K562 (cell line): ENCODE data around the gene PRDX3. TPM values are rescaled to one million over a fixed set of nuclear protein-coding genes. Genes with fewer than 3 reads are reported as not detected.

Experiments
- ATAC-seq: fragments of 200-7000 bp; cut with Tn5 transposase; 3 replicates; pipeline ENCODE4 v1.9.1; 2020; ENCODE audit warnings: moderate library complexity
- BruUV-seq: library from RNA; stranded (reverse); fragments of 400-500 nt; replicated peaks from 2 replicates; lab custom pipeline; 2021; lab: Mats Ljungman, UMichigan
- CTCF ChIA-PET: fragments of 300-600 bp; formaldehyde crosslinking; extraction: SDS; loops from one replicate; lab custom pipeline; 2021; ENCODE audit warnings: low intra/inter-chr PET ratio; lab: Yijun Ruan, JAX
- POLR2A ChIA-PET: fragments of 300-600, 350-650 bp; sonication (Branson Sonifier 250); formaldehyde crosslinking; extraction: SDS; loops from one replicate; lab custom pipeline; 2021; ENCODE audit warnings: antibody characterized with exemption, inconsistent platforms; lab: Yijun Ruan, JAX
- DNase-seq, 4 experiments: peaks; one replicate each; pipeline versions ENCODE4 v3.0.0 to v3.0.0-alpha.2; 2011 to 2018; ENCODE audit warnings: low spot score in 3 of 4, mixed read lengths in 3 of 4; ENCODE audit errors: extremely low read depth in 1 of 4
- FAIRE-seq: peaks from 2 replicates; lab custom pipeline; 2011; peaks lifted over from hg19 to GRCh38; lab: Jason Lieb, UNC
- H2AFZ ChIP-seq: 2 replicates; pipeline ENCODE4 v1.6.0; 2011; ENCODE audit warnings: low read depth, low read length, control low read depth, inconsistent platforms
- H3K27ac ChIP-seq: fragments of 200-600 bp; 3 replicates; pipeline ENCODE4 v1.8.0; 2011; ENCODE audit warnings: low read depth, mild to moderate bottlenecking, control low read depth, inconsistent platforms, low read length, moderate library complexity, mixed read lengths; ENCODE audit errors: extremely low read depth
- H3K27me3 ChIP-seq, 2 experiments: fragments of 300-600 bp in 1 of 2; 2 replicates in 1 of 2; 3 replicates in 1 of 2; pipeline versions ENCODE4 v1.6.0 to v1.8.0; 2011; ENCODE audit warnings: inconsistent platforms in 2 of 2, low read length in 2 of 2, mild to moderate bottlenecking in 1 of 2, mixed read lengths in 1 of 2, moderate library complexity in 1 of 2; ENCODE audit not compliant: control insufficient read depth in 2 of 2, insufficient read depth in 2 of 2
- H3K36me3 ChIP-seq: fragments of 300-600 bp; 3 replicates; pipeline ENCODE4 v1.8.0; 2011; ENCODE audit warnings: mild to moderate bottlenecking, low read length, inconsistent platforms; ENCODE audit not compliant: control insufficient read depth, insufficient read depth
- H3K4me1 ChIP-seq, 2 experiments: fragments of 200-600 bp in 1 of 2; replicated peaks in 1 of 2; 2 replicates in 1 of 2; 3 replicates in 1 of 2; pipeline versions ENCODE4 v1.5.1 to v1.8.0; 2011; ENCODE audit warnings: inconsistent platforms in 2 of 2, low read length in 2 of 2, mild to moderate bottlenecking in 1 of 2, mixed read lengths in 1 of 2, moderate library complexity in 1 of 2; ENCODE audit not compliant: control insufficient read depth in 2 of 2, insufficient read depth in 2 of 2
- H3K4me2 ChIP-seq: 2 replicates; pipeline ENCODE4 v1.6.1; 2011; ENCODE audit warnings: low read length, control low read depth, inconsistent platforms, mixed read lengths; ENCODE audit not compliant: insufficient read depth
- H3K4me3 ChIP-seq: fragments of 200-600 bp; sonication (generic), shearing (Covaris generic); 2 replicates; pipeline ENCODE4 v1.5.1; 2016; ENCODE audit warnings: control low read depth, inconsistent platforms
- H3K79me2 ChIP-seq: fragments of 200-600 bp; 3 replicates; pipeline ENCODE4 v1.8.0; 2011; ENCODE audit warnings: low read length, inconsistent platforms; ENCODE audit not compliant: control insufficient read depth, insufficient read depth
- H3K9ac ChIP-seq, 2 experiments: 2 replicates each; pipeline versions ENCODE4 v1.6.0 to v1.6.1; 2011; ENCODE audit warnings: low read depth in 2 of 2, low read length in 2 of 2, control low read depth in 1 of 2, inconsistent platforms in 1 of 2, mild to moderate bottlenecking in 1 of 2, mixed read lengths in 1 of 2; ENCODE audit not compliant: insufficient read depth in 1 of 2
- H3K9me1 ChIP-seq: one replicate; pipeline ENCODE4 v1.6.0; 2011; ENCODE audit warnings: inconsistent platforms, mild to moderate bottlenecking, low read length, moderate library complexity; ENCODE audit not compliant: control insufficient read depth, insufficient read depth
- H3K9me3 ChIP-seq: replicated peaks from 2 replicates; pipeline ENCODE4 v1.5.1; 2011; ENCODE audit warnings: low read depth, low read length, inconsistent platforms; ENCODE audit not compliant: control insufficient read depth, insufficient read depth
- H4K20me1 ChIP-seq: replicated peaks from 2 replicates; pipeline ENCODE4 v1.6.1; 2011; ENCODE audit warnings: low read length, inconsistent platforms, mixed read lengths; ENCODE audit not compliant: control insufficient read depth, insufficient read depth
- CBX5 ChIP-seq: IDR thresholded peaks from 2 replicates; pipeline ENCODE4 v1.6.1; 2014; ENCODE audit warnings: low read depth, borderline replicate concordance
- CTBP1 ChIP-seq: fragments of 450-650 bp; IDR thresholded peaks from 2 replicates; pipeline ENCODE4 v1.6.1; 2016; ENCODE audit warnings: borderline replicate concordance
- DPF2 ChIP-seq: fragments of 450-650 bp; IDR thresholded peaks from 2 replicates; pipeline ENCODE4 v1.6.1; 2016
- JUNB ChIP-seq: fragments of 450-650 bp; formaldehyde crosslinking; conservative IDR thresholded peaks from 2 replicates; pipeline ENCODE4 v1.4.0; 2020; ENCODE audit warnings: mild to moderate bottlenecking
- KDM4B ChIP-seq, 2 experiments: fragments of 450-650 bp in 1 of 2; sonication (generic) in 1 of 2; IDR thresholded peaks; 2 replicates each; pipeline ENCODE4 v1.6.1; 2016 to 2017; ENCODE audit warnings: borderline replicate concordance in 2 of 2, antibody characterized with exemption in 1 of 2, low read depth in 1 of 2, mild to moderate bottlenecking in 1 of 2
- NR2C1 ChIP-seq, 2 experiments: fragments of 450-650 bp; IDR thresholded peaks; 2 replicates each; pipeline ENCODE4 v1.6.1; 2017; ENCODE audit warnings: mild to moderate bottlenecking in 2 of 2, antibody characterized with exemption in 1 of 2, inconsistent platforms in 1 of 2, missing compliant biosample characterization in 1 of 2, missing genetic modification characterization in 1 of 2
- SMARCC2 ChIP-seq: fragments of 450-650 bp; IDR thresholded peaks from 2 replicates; pipeline ENCODE4 v1.6.1; 2017; ENCODE audit warnings: antibody characterized with exemption, moderate library complexity, mild to moderate bottlenecking, low read depth
- TEAD4 ChIP-seq, 2 experiments: sonication (generic) in 1 of 2; formaldehyde crosslinking in 1 of 2; IDR thresholded peaks; 2 replicates each; pipeline versions ENCODE4 v1.6.1 to v1.8.0; 2012 to 2022; ENCODE audit warnings: borderline replicate concordance in 1 of 2, inconsistent platforms in 1 of 2, low read length in 1 of 2, mild to moderate bottlenecking in 1 of 2, missing genetic modification reagents in 1 of 2
- ZNF174 ChIP-seq: fragments of 250-450 bp; sonication (Bioruptor Pico); IDR thresholded peaks from 2 replicates; pipeline ENCODE4 v1.4.0; 2020; ENCODE audit warnings: mild to moderate bottlenecking
- WGBS: fragments of 100-300 bp; shearing (Covaris generic); methylation state at CpG from one replicate; pipeline ENCODE4 v1.1.6; 2016; ENCODE audit warnings: low coverage, mixed read lengths; ENCODE audit not compliant: insufficient coverage; ENCODE audit errors: missing lambda C conversion rate; 5-methylcytosine and 5-hydroxymethylcytosine counted together
- in situ Hi-C: fragments of 300-500 bp; cut with MboI; formaldehyde crosslinking; loops from 4 replicates; pipeline ENCODE4 v1.15.0; 2018; ENCODE audit warnings: inconsistent platforms, mixed read lengths
- intact Hi-C: fragments of 100-400 bp; cut with micrococcal nuclease; formaldehyde crosslinking; loops from 2 replicates; pipeline ENCODE4 v1.14.2; 2022
- polyA plus RNA-seq, 8 experiments: library from polyadenylated mRNA; depleted of rRNA in 4 of 8; stranded (reverse) in 5 of 8; unstranded in 3 of 8; fragments of >200 nt; fragmentation: Nextera tagmentation in 2 of 8; fragmentation: Illumina TruSeq in 1 of 8; extraction: Ambion mirVana in 2 of 8; extraction: Trizol in 1 of 8; gene quantifications; 2 replicates each; pipeline versions ENCODE4 v1.2.1 to v1.2.3, GENCODE V29; 2011 to 2014; ENCODE audit warnings: inconsistent platforms in 1 of 8, missing spikeins in 1 of 8
- total RNA-seq, 7 experiments: library from RNA; depleted of rRNA in 6 of 7; stranded (reverse); fragments of >200 nt in 6 of 7; fragmentation: Illumina TruSeq in 2 of 7; extraction: Trizol in 2 of 7; gene quantifications; 2 replicates each; pipeline versions ENCODE4 v1.2.1 to v1.2.3, GENCODE V29; 2011 to 2021; ENCODE audit warnings: low replicate concordance in 1 of 7
- TF ChIP-seq, protein P1 (sequence below): sonication (generic); IDR thresholded peaks from 2 replicates; pipeline ENCODE4 v1.6.1; 2016
- TF ChIP-seq, protein P2 (sequence below): sonication (generic); formaldehyde crosslinking; IDR thresholded peaks from 2 replicates; pipeline ENCODE4 v1.9.0; 2022; ENCODE audit warnings: mild to moderate bottlenecking, missing genetic modification reagents
- TF ChIP-seq, protein P3 (sequence below): fragments of 250-450 bp; sonication (Bioruptor Pico); IDR thresholded peaks from 2 replicates; pipeline ENCODE4 v1.6.1; 2021; ENCODE audit warnings: mild to moderate bottlenecking

The PRDX3 gene
- total and polyA plus RNA-seq, 9 of the 15 experiments (the other 6 are each of a cell fraction or from before 2014, with no cell fraction given), result 122 to 994 (median 173) TPM

DNA sequence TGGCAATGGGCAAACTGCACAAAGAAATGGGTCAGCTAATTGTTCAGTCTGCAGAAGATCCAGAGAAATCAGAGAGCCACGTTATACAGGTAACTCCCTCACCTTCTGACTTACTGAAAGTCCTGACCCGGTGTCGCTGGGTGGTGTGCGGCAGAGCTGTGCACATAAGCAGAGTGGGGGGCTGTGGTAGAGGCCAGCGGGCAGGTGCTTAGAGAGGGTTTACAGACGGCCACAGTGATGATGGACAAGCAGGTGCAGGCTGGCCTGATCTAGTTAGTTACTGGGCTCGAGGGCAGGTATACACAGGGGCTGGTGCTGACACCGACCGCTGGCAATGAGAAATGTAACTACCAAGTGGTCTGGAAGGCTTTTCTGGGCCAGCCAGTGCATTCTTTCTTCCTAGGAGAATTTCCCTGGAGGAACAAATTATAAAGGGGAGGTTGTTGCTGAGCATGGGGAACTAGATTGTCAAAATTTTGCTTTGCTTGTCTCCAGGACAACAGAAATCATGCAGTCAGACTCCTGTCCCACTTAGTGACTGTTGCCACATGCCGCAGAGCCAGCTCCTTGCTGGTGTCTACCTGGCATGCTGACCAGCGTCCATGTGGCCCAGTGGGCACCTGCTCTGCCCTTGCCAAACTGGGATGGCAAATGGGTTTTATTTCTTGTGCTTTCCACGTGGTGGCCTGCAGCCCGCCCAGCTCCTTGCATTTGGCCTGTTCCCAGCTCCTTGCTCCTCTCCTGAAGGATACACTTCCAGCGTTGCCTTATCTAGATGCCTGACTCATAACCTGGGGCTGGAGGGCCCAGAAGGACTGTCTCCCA is 45.9 kb downstream of the PRDX3 start:
- Histone ChIP-seq H3K9me3 (no peaks in the 10 kb centered on the region), H2AFZ (no peak overlapping the region), H3K9ac (peak overlapping the region in 1 of 2 experiments; percentile 61; a peak in 1 of 4 replicates), H3K79me2 (no peaks in the 10 kb centered on the region), H3K27ac (no peak overlapping the region), H3K4me2 (no peak overlapping the region), H3K9me1 (no peaks in the 10 kb centered on the region), H3K36me3 (peaks cover 23% of the 10 kb centered on the region; the same call in 2 of the 3 replicates), H3K27me3 (no peaks in the 10 kb centered on the region), H3K4me3 (no peak overlapping the region), H4K20me1 (no peaks in the 10 kb centered on the region), H3K4me1 (peaks cover 9 to 15% of the 10 kb centered on the region in 2 experiments)
- 84% methylated on average over 11 of the region's 14 CpGs for WGBS
- no peak for FAIRE-seq
- ATAC-seq, result no peak
- POLR2A ChIA-PET, result interaction anchor here (1.1 to 1.8 kb wide), 3 partner anchors 24 to 53 kb away, joined by 4 to 9 read pairs (median 7); partner anchors contain the start of genes DENND10 and EIF3A
- BruUV-seq, result no TSS peak
- CTCF ChIA-PET, result no interaction called here
- DNase-seq, result no peak
- TF ChIP-seq, protein P1, sequence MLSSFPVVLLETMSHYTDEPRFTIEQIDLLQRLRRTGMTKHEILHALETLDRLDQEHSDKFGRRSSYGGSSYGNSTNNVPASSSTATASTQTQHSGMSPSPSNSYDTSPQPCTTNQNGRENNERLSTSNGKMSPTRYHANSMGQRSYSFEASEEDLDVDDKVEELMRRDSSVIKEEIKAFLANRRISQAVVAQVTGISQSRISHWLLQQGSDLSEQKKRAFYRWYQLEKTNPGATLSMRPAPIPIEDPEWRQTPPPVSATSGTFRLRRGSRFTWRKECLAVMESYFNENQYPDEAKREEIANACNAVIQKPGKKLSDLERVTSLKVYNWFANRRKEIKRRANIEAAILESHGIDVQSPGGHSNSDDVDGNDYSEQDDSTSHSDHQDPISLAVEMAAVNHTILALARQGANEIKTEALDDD, result no peak
- TF ChIP-seq KDM4B (IDR thresholded peaks at IDR 0.05; ENCODE audit: borderline replicate concordance in 2 of 2, low read depth in 1 of 2), result no peak
- TF ChIP-seq CBX5, result no peak
- TF ChIP-seq, protein P2, sequence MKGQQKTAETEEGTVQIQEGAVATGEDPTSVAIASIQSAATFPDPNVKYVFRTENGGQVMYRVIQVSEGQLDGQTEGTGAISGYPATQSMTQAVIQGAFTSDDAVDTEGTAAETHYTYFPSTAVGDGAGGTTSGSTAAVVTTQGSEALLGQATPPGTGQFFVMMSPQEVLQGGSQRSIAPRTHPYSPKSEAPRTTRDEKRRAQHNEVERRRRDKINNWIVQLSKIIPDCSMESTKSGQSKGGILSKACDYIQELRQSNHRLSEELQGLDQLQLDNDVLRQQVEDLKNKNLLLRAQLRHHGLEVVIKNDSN (CRISPR knock-in tag), result no peak
- no peak for TF ChIP-seq DPF2
- no peak for TF ChIP-seq SMARCC2
- TF ChIP-seq JUNB (CRISPR knock-in tag), result no peak
- no peak for TF ChIP-seq NR2C1 (IDR thresholded peaks at IDR 0.05)
- TF ChIP-seq NR2C1 (tag; IDR thresholded peaks at IDR 0.05), result no peak
- TF ChIP-seq, protein P3, sequence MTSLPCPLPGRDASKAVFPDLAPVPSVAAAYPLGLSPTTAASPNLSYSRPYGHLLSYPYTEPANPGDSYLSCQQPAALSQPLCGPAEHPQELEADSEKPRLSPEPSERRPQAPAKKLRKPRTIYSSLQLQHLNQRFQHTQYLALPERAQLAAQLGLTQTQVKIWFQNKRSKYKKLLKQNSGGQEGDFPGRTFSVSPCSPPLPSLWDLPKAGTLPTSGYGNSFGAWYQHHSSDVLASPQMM (CRISPR knock-in tag), result no peak
- no peak for TF ChIP-seq TEAD4 (IDR thresholded peaks at IDR 0.05; ENCODE audit: low read length)
- no peak for TF ChIP-seq TEAD4 (CRISPR knock-in tag; IDR thresholded peaks at IDR 0.05; ENCODE audit: borderline replicate concordance)
- no peak for TF ChIP-seq CTBP1
- TF ChIP-seq ZNF174 (CRISPR knock-in tag), result no peak
- intact Hi-C loops, result no loop called here
- in situ Hi-C loops, result no loop called here
